PFSK-1 (cell line): Measurements from ENCODE around the gene BTBD8.

Experiments used
- POLR2AphosphoS5 ChIP-seq: IDR thresholded peaks from 2 replicates; pipeline ENCODE4 v1.6.1; 2012; ENCODE audit warnings: low read depth, mild to moderate bottlenecking, control low read depth, low read length, moderate library complexity
- REST ChIP-seq, 2 experiments: IDR thresholded peaks; 2 replicates each; pipeline versions ENCODE4 v1.6.1 to v1.8.0; 2011 to 2012; ENCODE audit warnings: low read depth in 2 of 2, low read length in 2 of 2, control low read depth in 1 of 2, inconsistent platforms in 1 of 2, mild to moderate bottlenecking in 1 of 2, moderate library complexity in 1 of 2; ENCODE audit not compliant: insufficient read depth in 1 of 2
- TAF1 ChIP-seq: IDR thresholded peaks from 2 replicates; pipeline ENCODE4 v1.6.1; 2012; ENCODE audit warnings: low read length, control low read depth, borderline replicate concordance; ENCODE audit not compliant: insufficient read depth

DNA sequence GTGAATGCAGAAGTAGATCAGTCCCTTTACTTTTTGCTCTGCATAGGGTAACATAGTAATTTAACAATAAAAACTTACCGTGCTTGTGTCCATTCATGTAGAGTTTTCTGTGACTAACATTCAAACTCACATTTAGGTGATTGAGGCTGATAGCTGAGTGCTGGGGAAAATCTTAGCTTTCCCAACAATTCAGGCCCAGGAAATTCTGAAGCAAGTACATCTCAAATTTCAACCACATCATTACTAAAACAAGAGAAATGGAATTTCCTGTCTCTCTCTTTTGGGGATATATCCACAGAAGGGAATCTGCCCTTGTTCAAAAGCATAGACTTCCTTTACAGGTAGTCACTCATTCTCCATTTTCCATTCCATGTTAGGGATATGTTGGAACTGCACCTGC, 104.5 kb downstream of the BTBD8 start:
- no peak for TF ChIP-seq REST (IDR thresholded peaks at IDR 0.05; ENCODE audit: insufficient read depth in 1 of 2, low read depth in 2 of 2, low read length in 2 of 2)
- no peak for TF ChIP-seq TAF1
- TF ChIP-seq POLR2AphosphoS5 = no peak
